OCI-LY7 (cell line): ENCODE results near the gene ST8SIA5. TPM values are rescaled to one million over a fixed set of nuclear protein-coding genes. Genes with fewer than 3 reads are reported as not detected.

ENCODE experiments used
- BruUV-seq: library from RNA; stranded (reverse); fragments of 400-500 nt; replicated peaks from 2 replicates; lab custom pipeline; 2021; lab: Mats Ljungman, UMichigan
- CTCF ChIA-PET: fragments of 300-600 bp; sonication (Branson Sonifier 250); formaldehyde crosslinking; loops from one replicate; lab custom pipeline; 2022; ENCODE audit warnings: antibody characterized with exemption; ENCODE audit not compliant: unreplicated experiment; lab: Charles Lee
- POLR2A ChIA-PET: fragments of 300-600 bp; sonication (Branson Sonifier 250); formaldehyde crosslinking; loops from one replicate; lab custom pipeline; 2022; ENCODE audit warnings: antibody characterized with exemption; lab: Charles Lee
- DNase-seq: peaks from one replicate; pipeline ENCODE4 v3.0.0-alpha.2; 2015; ENCODE audit warnings: low spot score
- H2AFZ ChIP-seq: fragments of 200-600 bp; sonication (generic), shearing (Covaris generic); 2 replicates; pipeline ENCODE4 v1.6.1; 2014; ENCODE audit warnings: mild to moderate bottlenecking, antibody characterized with exemption, low read length, moderate library complexity
- H3K27ac ChIP-seq: fragments of 200-600 bp; sonication (generic); 2 replicates; pipeline ENCODE4 v1.5.1; 2014; ENCODE audit warnings: mixed run types, low read depth, mild to moderate bottlenecking, moderate library complexity, low read length, inconsistent platforms; ENCODE audit not compliant: poor library complexity, severe bottlenecking
- H3K36me3 ChIP-seq: fragments of 200-600 bp; sonication (generic); 2 replicates; pipeline ENCODE4 v1.6.1; 2014; ENCODE audit warnings: mild to moderate bottlenecking, antibody characterized with exemption, low read length, moderate library complexity, mixed read lengths; ENCODE audit not compliant: insufficient read depth
- H3K4me1 ChIP-seq: fragments of 200-600 bp; sonication (generic); 2 replicates; pipeline ENCODE4 v1.5.1; 2014; ENCODE audit warnings: mild to moderate bottlenecking, low read length; ENCODE audit not compliant: insufficient read depth, poor library complexity, severe bottlenecking
- H3K4me2 ChIP-seq: fragments of 200-600 bp; sonication (generic); 2 replicates; pipeline ENCODE4 v1.6.1; 2014; ENCODE audit warnings: mild to moderate bottlenecking, low read length
- H3K4me3 ChIP-seq: fragments of 200-600 bp; sonication (generic); 2 replicates; pipeline ENCODE4 v1.5.1; 2014; ENCODE audit warnings: mild to moderate bottlenecking, low read depth, low read length; ENCODE audit not compliant: poor library complexity, severe bottlenecking
- H3K79me2 ChIP-seq: fragments of 200-600 bp; sonication (generic); 2 replicates; pipeline ENCODE4 v1.6.1; 2016; ENCODE audit warnings: low read depth, mild to moderate bottlenecking, low read length, moderate library complexity, mixed read lengths; ENCODE audit not compliant: insufficient read depth
- H3K9me2 ChIP-seq: fragments of 200-600 bp; sonication (generic); 2 replicates; pipeline ENCODE4 v1.6.1; 2016; ENCODE audit warnings: mild to moderate bottlenecking, low read length, mixed read lengths; ENCODE audit not compliant: insufficient read depth
- H3K9me3 ChIP-seq: fragments of 200-600 bp; sonication (generic); 2 replicates; pipeline ENCODE4 v1.6.1; 2014; ENCODE audit warnings: mild to moderate bottlenecking, mixed run types, low read length, mixed read lengths
- H4K20me1 ChIP-seq: fragments of 200-600 bp; sonication (generic); 2 replicates; pipeline ENCODE4 v1.6.1; 2014; ENCODE audit warnings: mild to moderate bottlenecking, antibody characterized with exemption, low read length, moderate library complexity, mixed read lengths; ENCODE audit not compliant: insufficient read depth
- EZH2phosphoT487 ChIP-seq: fragments of 200-600 bp; sonication (generic); IDR thresholded peaks from 2 replicates; pipeline ENCODE4 v1.6.1; 2018; ENCODE audit warnings: low read depth, borderline replicate concordance, mild to moderate bottlenecking, mixed run types, antibody characterized with exemption, low read length, moderate library complexity, mixed read lengths
- intact Hi-C: fragments of 100-400 bp; cut with micrococcal nuclease; formaldehyde crosslinking; loops from one replicate; pipeline ENCODE4 v1.10.0; 2022; ENCODE audit not compliant: unreplicated experiment
- total RNA-seq, 2 experiments: library from RNA; depleted of rRNA in 1 of 2; stranded (reverse); fragments of >200 nt in 1 of 2; shearing (Covaris generic) in 1 of 2; gene quantifications; 2 replicates each; pipeline ENCODE4 v1.2.3, GENCODE V29; 2014 to 2022
- TF ChIP-seq, protein P1 (sequence below): fragments of 200-600 bp; sonication (generic); conservative IDR thresholded peaks from 2 replicates; pipeline ENCODE4 v1.5.1; 2014; ENCODE audit warnings: mild to moderate bottlenecking, antibody characterized with exemption, low read length, moderate library complexity, mixed read lengths

Gene ST8SIA5
- total RNA-seq, 2 experiments from 2014 or later, result 0.28 TPM; not detected in 1

DNA sequence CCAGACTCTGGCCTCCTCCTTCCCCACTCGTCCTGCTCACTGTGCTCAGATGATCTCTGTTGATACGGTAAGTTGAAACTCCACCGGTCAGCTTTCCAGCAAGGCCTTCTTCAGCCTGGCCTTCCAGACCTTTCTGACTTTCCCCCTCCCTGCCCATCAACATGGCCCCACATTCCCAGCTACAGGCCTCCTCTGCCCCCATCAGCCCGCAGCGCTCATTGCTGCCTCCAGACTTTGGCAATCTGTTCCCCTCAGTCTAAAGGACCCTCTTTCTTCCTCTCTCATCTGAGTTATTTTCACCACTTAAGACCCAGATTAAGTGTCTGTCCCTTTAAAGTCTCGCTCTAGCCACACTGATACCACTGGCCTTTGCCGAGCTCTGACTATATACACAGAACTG lies 110.4 kb downstream of the ST8SIA5 start:
- Histone ChIP-seq H3K4me3 (no peak overlapping the region), H3K4me1 (no peaks in the 10 kb centered on the region), H3K27ac (no peak overlapping the region), H4K20me1 (no peaks in the 10 kb centered on the region), H3K79me2 (no peaks in the 10 kb centered on the region), H2AFZ (no peak overlapping the region), H3K4me2 (no peak overlapping the region), H3K36me3 (no peaks in the 10 kb centered on the region), H3K9me2 (no peaks in the 10 kb centered on the region), H3K9me3 (no peaks in the 10 kb centered on the region)
- TF ChIP-seq EZH2phosphoT487, result no peak
- TF ChIP-seq, protein P1, sequence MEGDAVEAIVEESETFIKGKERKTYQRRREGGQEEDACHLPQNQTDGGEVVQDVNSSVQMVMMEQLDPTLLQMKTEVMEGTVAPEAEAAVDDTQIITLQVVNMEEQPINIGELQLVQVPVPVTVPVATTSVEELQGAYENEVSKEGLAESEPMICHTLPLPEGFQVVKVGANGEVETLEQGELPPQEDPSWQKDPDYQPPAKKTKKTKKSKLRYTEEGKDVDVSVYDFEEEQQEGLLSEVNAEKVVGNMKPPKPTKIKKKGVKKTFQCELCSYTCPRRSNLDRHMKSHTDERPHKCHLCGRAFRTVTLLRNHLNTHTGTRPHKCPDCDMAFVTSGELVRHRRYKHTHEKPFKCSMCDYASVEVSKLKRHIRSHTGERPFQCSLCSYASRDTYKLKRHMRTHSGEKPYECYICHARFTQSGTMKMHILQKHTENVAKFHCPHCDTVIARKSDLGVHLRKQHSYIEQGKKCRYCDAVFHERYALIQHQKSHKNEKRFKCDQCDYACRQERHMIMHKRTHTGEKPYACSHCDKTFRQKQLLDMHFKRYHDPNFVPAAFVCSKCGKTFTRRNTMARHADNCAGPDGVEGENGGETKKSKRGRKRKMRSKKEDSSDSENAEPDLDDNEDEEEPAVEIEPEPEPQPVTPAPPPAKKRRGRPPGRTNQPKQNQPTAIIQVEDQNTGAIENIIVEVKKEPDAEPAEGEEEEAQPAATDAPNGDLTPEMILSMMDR, result no peak
- no TSS peak for BruUV-seq
- intact Hi-C loops, result no loop called here
- no peak for DNase-seq
- POLR2A ChIA-PET, result no interaction called here
- CTCF ChIA-PET, result no interaction called here

DNA sequence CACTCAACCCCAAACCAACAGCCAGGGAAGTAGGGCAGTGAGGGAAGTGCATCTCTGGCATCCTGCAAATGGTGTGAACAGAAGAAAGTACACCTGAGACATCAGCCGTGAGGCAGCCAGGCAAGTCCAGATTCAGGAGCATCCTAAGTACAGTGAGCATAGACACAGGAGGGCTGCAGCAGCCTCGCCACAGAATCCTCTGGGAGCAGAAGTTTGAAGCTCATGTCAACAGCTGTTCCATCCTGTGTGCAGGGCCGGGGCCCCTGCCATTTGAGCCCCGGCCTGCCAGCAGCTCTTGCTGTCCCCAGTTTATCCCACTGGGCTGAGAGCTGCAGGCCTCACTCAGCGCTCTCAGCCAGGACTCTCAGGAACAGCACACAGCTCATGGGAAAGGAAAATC lies 114.3 kb downstream of the ST8SIA5 start:
- intact Hi-C loops, result no loop called here
- no peaks in the 10 kb centered on the region for H3K4me1 ChIP-seq
- H4K20me1 ChIP-seq, result no peaks in the 10 kb centered on the region
- CTCF ChIA-PET, result no interaction called here
- H2AFZ ChIP-seq, result no peak overlapping the region
- no peaks in the 10 kb centered on the region for H3K9me3 ChIP-seq
- H3K4me2 ChIP-seq, result no peak overlapping the region
- H3K4me3 ChIP-seq, result no peak overlapping the region
- no TSS peak for BruUV-seq
- POLR2A ChIA-PET, result no interaction called here
- H3K36me3 ChIP-seq, result no peaks in the 10 kb centered on the region
- H3K79me2 ChIP-seq, result no peaks in the 10 kb centered on the region
- H3K27ac ChIP-seq, result no peak overlapping the region
- no peak for TF ChIP-seq EZH2phosphoT487
- TF ChIP-seq, protein P1, result no peak
- H3K9me2 ChIP-seq, result no peaks in the 10 kb centered on the region
- DNase-seq, result no peak

DNA sequence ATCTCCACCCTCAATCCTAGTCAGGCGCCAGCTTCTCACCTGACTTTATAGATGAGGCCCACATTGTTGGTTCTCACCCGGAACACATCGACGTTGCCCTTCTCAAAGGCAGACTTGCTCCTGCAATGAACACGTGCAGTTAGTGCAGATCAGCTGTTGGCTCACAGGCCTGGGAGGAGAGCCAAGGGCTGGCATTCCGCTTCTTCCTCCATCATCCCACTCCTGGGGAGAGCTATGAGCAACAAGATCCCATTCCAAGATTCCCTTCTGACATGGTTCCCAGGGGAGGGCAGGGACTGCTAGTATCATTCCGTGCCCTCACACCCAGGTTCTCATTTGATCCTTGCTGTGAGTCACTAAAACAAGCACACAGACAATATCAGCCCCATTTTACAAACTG lies 114.9 kb downstream of the ST8SIA5 start:
- intact Hi-C loops, result no loop called here
- Histone ChIP-seq H2AFZ (no peak overlapping the region), H3K4me2 (no peak overlapping the region), H3K36me3 (no peaks in the 10 kb centered on the region), H3K79me2 (no peaks in the 10 kb centered on the region), H3K4me3 (no peak overlapping the region), H3K9me3 (no peaks in the 10 kb centered on the region), H3K9me2 (no peaks in the 10 kb centered on the region), H4K20me1 (no peaks in the 10 kb centered on the region), H3K27ac (no peak overlapping the region), H3K4me1 (no peaks in the 10 kb centered on the region)
- no peak for DNase-seq
- no TSS peak for BruUV-seq
- ChIA-PET POLR2A (no interaction called here), CTCF (no interaction called here)
- TF ChIP-seq EZH2phosphoT487, result no peak
- TF ChIP-seq, protein P1, result no peak
